HG02885 (cell line): Measurements from ENCODE around the gene RPH3AL.
"Not testable (repeated sequence)": the region's sequence is repeated elsewhere in the genome, so short reads cannot be mapped to it uniquely, and the experiment has no call there.

ENCODE experiments used
- ATAC-seq: cut with Tn5 transposase; IDR thresholded peaks from one replicate; pipeline ENCODE4 v1.9.1; 2021; ENCODE audit warnings: mild to moderate bottlenecking; ENCODE audit not compliant: unreplicated experiment, poor library complexity

The RPH3AL gene

DNA sequence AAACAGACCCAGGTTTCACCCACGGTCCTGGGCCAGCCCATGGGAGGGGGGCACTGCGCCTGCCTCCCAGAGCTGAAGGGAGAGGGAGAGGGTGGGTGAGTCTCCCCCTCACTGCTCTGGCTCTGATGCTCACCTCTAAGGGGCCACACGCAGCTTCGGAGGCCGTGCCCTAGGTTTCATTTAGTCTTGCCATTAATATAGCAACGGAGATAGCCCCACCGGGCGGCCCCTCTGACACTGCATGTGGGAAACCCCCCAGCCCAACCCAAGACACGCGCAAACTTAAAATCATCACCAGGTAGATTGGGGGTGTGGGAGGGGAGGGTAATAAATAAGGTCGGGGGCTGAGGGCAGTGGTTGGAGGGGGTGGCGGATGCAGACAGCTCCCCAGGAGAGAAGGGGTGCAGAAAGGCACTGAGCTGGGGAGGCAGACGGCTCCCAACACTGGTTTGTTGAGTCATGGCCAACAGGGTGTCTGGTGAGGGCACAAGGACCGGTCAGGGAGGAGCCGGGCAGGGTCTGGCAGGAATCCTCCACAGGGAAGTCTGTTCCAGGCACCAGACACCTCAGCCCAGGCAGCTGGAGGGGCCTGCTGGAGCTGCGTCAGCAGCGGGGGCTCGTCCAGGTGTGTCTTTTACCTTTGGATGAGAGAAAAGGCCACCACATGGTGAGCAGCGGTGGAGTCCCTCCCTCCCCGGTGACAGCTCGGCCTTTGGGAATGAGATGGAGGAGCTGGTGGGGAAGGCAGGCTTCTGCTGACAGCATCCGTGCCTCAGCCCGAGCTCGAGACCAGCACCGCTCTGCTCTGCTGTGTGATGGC is 139.1 kb downstream of the RPH3AL start:
- no peak for ATAC-seq

DNA sequence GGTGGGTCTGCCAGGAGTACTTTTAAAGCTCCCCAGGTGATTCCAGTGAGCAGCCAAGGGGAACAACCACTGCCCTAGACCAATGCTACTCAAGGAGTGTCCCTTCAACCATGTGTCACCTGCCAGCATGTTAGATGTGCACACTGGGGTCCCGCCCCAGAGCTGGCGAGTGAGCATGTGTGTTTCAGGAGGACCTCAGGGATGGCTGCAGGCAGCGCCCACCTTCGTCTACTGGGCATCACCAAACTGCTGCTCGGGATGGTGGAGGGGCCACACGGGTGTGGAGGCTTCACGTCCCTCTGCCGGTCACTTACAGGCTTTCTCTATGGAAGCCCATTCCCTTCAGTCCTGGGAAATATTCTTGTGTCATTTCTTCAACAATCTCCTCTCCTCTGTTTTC is 142.2 kb downstream of the RPH3AL start:
- ATAC-seq, result no peak

DNA sequence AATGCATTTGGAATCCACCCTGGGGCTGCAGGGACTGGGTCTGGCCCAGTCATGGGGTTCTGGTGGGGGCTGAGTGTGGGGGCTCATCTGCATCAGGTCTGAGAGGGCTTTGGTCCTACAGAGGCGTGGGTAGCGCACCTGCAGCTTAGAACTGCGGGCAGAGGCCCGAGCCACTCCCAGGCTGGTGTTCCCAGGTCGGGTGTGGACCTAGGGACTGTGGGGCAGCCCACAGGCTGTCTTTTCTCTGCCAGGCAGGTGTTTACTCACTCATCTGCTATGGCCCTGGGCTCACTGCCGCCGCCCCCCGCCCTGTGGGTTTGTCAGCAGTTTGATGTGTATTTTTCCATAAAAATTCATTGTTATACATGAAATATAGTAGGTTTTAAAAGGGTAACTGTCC is 144.2 kb downstream of the RPH3AL start:
- no peak for ATAC-seq

DNA sequence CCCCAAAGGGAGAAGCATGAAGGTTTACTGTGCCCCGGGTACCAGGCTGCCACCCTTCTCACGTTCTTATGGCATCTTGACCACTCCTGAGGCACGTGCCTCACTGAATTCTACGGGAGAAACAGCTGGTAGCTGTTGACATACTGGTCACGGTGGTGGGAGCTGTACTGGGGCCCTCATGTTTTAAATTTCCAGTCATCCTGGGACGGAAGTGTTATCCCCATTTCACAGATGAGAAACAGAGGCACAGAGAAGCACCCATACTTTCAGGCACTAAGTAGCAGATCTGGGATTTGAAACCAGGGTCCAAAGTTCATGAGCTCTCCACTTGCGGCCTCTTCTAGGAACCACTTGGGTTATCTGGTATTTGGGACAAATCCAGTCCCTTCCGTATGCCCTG is 144.8 kb downstream of the RPH3AL start:
- ATAC-seq, result no peak

DNA sequence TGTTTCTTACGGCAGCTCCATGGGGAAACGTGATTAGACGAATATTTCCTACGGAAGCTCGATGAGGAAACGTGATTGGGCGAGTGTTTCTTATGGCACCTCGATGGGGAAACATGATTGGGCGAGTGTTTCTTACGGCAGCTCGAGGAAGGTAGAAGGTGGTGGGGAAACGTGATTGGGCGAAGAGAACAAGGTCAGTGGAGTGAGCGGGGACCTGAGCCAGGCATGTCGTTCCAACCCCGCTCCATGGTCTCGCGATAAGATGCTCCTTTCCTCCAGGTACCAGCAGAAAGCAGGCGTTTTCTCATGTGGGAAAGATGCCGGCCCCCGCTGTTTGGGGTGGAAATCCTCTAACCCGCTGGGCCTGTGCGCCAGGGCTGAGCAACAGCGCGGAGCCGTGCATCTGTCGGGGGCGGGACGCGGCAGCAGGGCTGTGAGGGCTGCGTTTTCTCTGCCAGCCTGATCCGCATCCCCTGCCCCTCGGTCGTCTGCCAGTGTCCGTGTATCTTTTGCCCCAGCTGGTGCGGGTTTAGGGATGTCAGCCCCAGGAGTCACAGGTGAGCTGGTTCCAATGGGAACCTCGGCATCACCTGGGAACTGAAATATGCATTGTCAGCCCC is 145.6 kb downstream of the RPH3AL start:
- no peak for ATAC-seq

- ATAC-seq, result not testable (repeated sequence)
These were observed 146.1 kb downstream of the RPH3AL start for GRCh38 chr17:206484-206883.

DNA sequence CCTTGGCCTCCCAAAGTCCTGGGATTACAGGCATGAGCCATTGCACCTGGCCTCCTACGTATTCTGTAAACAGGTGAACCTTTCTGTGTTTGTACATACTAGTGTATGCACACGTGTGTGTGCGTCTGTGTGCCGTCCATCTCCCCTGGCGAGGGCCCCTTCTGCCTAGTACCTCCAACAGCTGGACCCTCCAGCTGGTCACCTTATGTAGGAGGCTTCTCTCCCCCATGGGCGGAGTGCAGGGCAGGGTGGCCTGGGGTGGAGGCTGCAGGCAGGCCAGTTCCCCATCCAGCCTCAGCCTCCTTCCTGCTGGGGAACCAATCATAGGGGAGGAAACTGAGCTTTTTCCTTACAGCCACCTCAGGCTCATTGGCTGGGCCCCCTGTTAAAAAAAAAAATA is 146.8 kb downstream of the RPH3AL start:
- ATAC-seq, result no peak

- no peak for ATAC-seq
These were observed 147.4 kb downstream of the RPH3AL start for GRCh38 chr17:205148-205669.

DNA sequence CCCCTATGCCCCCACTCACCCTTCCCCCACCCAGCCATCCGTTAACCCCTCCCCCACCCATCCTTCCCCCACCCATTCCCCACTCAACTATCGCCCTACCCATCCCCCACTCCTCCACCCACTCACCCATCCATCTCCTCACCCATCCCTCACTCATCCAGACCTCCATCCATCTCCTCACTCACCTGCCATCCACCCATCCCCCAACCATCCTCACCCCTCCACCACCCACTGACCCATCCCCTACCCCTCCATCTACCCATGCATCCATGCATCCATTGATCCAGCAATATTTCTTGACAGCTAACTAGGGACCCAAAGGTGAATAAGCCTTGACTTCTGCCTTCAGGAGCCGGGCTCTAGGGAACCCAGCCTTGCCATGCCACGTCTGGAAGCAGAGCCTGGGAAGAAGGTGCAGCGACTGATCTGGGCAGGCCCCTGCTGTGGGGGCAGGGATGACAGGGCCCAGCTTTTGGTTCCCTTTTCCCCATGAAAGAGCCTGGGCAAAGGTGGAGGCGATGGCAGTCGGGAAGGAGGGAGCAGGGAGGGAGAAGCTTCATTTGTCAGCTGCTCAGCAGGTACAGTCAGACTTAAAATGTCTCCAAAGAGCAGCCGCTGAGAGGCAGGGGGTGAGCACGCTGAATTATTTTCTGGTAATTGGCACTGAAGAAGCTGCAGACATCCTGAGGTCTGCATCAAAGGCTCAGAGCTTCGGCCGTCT is 148.0 kb downstream of the RPH3AL start:
- no peak for ATAC-seq

DNA sequence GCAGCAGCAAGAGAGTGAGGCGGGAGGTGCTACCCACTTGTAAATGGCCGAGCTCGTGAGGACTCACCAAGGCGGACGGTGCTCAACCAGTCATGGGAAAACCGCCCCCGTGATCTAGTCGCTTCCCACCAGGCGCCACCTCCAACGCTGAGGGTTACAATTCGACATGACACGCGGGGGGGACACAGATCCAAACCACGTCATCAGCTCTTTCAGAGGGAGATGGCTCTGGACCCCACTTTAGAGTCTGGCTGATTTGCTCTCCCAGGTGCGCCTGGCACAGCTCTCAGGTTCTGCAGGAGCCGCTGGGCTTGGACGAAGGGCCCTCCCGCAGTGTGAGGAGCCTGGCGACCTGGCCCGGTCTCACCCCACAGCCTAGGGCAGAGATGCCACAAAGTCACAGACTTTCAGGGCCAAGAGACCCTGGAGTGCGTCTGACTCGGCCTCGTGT is 150.1 kb downstream of the RPH3AL start:
- ATAC-seq, result no peak

- not testable (repeated sequence) for ATAC-seq
These were observed 150.9 kb downstream of the RPH3AL start for GRCh38 chr17:201736-202135.

GRCh38 chr17:201257-201656 is 151.3 kb downstream of the RPH3AL start:
- ATAC-seq, result not testable (repeated sequence)

DNA sequence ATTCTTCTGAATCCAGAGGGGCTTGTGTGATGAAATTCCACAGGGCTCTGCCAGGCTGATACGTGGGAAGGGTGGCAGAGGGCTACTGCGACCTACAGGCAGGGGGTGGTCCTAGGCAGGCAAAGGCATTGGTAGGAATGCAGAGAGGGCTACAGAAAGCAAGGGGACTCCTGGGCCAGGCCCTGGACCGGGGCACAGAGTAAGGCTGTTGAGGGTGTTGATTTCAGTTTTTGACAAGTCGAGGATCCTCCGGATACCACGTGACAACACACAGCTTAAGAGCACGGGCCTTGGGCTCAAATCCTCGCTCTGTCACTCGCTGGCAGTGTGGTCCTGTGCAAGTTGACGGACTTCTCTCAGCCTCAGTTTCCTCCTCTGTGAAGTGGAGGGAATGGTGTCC is 152.0 kb downstream of the RPH3AL start:
- ATAC-seq, result no peak

DNA sequence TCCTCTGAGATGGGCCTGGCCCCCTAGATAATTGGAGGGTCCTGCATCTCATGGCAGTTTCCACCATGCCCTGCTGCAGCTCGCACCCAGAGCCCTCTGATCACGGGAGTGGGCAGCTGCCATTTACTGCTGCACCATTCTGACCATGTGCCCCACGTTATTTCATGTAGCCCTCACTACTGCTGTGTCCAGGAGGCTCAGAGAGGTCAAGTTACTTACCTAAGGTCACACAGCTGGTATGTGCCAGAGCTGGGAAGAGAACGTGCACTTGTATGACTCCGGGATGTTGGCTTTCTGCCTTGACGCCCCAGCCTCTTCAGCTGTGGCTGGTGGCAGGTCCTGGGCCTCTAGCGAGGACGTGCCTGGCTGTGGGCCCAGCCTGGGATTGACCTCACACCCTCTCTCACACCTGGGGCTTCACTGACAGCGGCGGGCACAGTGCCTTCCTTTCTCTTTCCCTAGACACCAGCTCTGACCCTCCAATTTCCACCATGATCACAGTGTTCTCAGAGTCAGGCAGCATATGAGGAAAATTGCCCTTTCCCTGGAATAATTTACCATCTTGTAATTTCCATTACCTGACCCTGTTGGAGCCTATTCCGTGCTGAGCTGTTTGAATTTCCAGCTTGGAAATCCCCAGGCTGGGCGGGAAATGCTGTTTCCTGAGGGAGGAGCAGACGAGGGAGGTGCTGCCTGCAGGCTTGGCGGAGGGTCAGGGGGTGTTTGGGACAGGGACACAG is 152.6 kb downstream of the RPH3AL start:
- ATAC-seq, result no peak

- no peak for ATAC-seq
These were observed 153.4 kb downstream of the RPH3AL start for GRCh38 chr17:199191-199604.

GRCh38 chr17:198225-198624 is 154.4 kb downstream of the RPH3AL start:
- ATAC-seq, result not testable (repeated sequence)

- ATAC-seq, result no peak
These were observed 155.3 kb downstream of the RPH3AL start for GRCh38 chr17:197352-197751.

DNA sequence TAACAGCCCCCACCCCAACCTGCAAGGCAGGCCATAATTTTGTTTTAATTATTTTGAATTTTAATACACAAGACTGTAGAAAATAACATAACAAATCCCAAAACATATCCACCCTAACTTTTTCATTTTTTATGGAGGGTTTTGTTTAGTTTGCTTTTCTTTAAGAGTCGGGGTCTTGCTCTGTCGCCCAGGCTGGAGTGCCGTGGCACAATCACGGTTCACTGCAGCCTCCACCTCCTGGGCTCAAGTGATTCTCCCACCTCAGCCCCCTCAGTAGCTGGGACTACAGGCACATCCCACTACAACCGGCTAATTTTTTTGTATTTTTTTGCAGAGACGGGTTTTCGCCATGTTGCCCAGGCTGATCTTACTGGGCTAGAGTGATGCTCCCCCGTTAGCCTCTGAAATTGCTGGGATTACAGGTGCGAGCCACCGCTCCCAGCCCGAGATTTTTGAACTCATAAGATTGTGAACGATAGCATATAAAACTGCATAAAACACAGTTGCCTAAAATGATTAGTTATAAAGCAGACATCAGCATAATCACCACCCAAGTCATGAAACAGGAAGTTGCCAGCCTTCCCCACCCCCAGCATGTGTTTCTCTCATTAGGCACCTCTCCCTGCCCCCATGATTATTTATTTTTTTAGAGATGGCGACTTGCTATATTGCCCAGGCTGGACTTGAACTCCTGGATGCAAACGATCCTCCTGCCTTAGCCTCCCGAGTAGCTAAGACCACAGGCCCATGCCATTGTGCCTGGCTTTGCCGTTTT is 157.6 kb downstream of the RPH3AL start:
- no peak for ATAC-seq
